ENCODE measurements around the gene ANAPC13. TPM values are rescaled to one million over a fixed set of nuclear protein-coding genes. Genes with fewer than 3 reads are reported as not detected.

Gene ANAPC13
- total and polyA plus RNA-seq, 2 of the 13 experiments (the other 11 are each of a cell fraction or from before 2014, with no cell fraction given): 48.7 to 69.1 TPM

- TF ChIP-seq HMG20A (CRISPR knock-in tag; IDR thresholded peaks at IDR 0.05; ENCODE audit: borderline replicate concordance) (no peak), PAX8 (CRISPR knock-in tag; IDR thresholded peaks at IDR 0.05; ENCODE audit: borderline replicate concordance) (0 out of 2 replicates have a peak, but pooled peaks have one; percentile 77), PAWR (CRISPR knock-in tag; IDR thresholded peaks at IDR 0.05; ENCODE audit: borderline replicate concordance) (no peak; the same call in 1 of the 2 replicates), ZNF776 (CRISPR knock-in tag; IDR thresholded peaks at IDR 0.05) (peak; percentile 78; the same call in 1 of the 2 replicates), TEF (CRISPR knock-in tag; IDR thresholded peaks at IDR 0.05) (no peak), IRF1 (CRISPR knock-in tag; IDR thresholded peaks at IDR 0.05; ENCODE audit: low read depth) (no peak), ZNF557 (CRISPR knock-in tag; IDR thresholded peaks at IDR 0.05) (0 out of 2 replicates have a peak, but pooled peaks have one; percentile 65), PAXIP1 (CRISPR knock-in tag; conservative IDR thresholded peaks at IDR 0.05) (peak; percentile 26), RELA (CRISPR knock-in tag; IDR thresholded peaks at IDR 0.05) (no peak), ZFP1 (CRISPR knock-in tag; IDR thresholded peaks at IDR 0.05) (peak; percentile 26; the same call in 1 of the 2 replicates), NR0B2 (CRISPR knock-in tag; IDR thresholded peaks at IDR 0.05) (peak; percentile 93), ZNF296 (CRISPR knock-in tag; conservative IDR thresholded peaks at IDR 0.05) (no peak), ZNF3 (CRISPR knock-in tag; IDR thresholded peaks at IDR 0.05) (no peak), ZNF530 (CRISPR knock-in tag; IDR thresholded peaks at IDR 0.05; ENCODE audit: low read depth) (no peak), ZNF770 (CRISPR knock-in tag; IDR thresholded peaks at IDR 0.05) (no peak), KMT2A (CRISPR knock-in tag; IDR thresholded peaks at IDR 0.05) (peak; percentile 74), ZBTB1 (CRISPR knock-in tag; IDR thresholded peaks at IDR 0.05; ENCODE audit: borderline replicate concordance) (no peak), CBX2 (IDR thresholded peaks at IDR 0.05; ENCODE audit: low read depth, low read length) (no peak), CBX2 (CRISPR knock-in tag; IDR thresholded peaks at IDR 0.05; ENCODE audit: low read depth) (0 out of 2 replicates have a peak, but pooled peaks have one; percentile 69), ZNF441 (CRISPR knock-in tag; IDR thresholded peaks at IDR 0.05; ENCODE audit: borderline replicate concordance) (no peak)
Measured at GRCh38 chr3:134485718-134486576, at the start of gene ANAPC13, which contains the start of gene CEP63 (continued).

Measured in HepG2 (cell line).